GM21526 (cell line): ENCODE data around the gene DRICH1.
"Not testable (repeated sequence)": the region's sequence is repeated elsewhere in the genome, so short reads cannot be mapped to it uniquely, and the experiment has no call there.

Experiments used
- ATAC-seq: cut with Tn5 transposase; IDR thresholded peaks from one replicate; pipeline ENCODE4 v1.9.1; 2021; ENCODE audit warnings: moderate library complexity; ENCODE audit not compliant: unreplicated experiment, low FRiP score

Gene DRICH1

DNA sequence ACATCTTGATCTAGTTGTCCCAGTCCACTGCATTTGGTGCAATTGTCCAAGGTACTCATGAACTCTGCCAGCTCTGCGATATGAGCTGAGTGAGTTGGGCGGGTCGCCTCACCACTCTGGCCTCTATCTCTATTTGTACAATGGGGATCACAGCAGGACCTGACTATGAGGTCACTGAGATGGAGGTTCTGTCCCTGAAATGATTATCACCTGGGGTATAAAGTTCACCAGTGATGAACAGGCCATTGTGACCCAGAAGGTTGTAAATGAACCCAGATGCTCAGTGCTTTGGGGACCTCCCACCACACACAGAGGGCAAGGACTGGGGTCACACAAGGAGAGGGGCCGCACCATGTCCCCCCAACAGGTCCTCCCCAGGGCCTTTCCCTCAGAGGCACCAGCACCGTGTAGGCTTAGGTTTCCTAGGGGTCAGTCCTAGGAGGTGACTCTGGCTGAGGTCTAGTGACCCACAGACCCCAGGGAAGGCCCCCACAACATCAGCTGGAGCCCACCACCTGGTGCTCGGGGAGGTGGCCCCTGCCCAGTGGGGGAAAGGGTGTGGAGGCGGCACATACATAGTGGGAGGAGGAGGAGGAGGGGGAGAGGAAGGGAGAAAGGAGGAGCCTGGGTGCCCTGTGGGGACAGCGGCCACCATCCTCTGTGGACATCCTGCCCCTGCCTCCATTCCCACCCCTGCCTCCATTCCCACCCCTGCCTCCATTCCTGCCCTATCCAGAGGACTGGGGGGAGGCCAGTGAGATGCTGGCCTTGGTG lies 27.0 kb downstream of the DRICH1 start:
- ATAC-seq: no peak

DNA sequence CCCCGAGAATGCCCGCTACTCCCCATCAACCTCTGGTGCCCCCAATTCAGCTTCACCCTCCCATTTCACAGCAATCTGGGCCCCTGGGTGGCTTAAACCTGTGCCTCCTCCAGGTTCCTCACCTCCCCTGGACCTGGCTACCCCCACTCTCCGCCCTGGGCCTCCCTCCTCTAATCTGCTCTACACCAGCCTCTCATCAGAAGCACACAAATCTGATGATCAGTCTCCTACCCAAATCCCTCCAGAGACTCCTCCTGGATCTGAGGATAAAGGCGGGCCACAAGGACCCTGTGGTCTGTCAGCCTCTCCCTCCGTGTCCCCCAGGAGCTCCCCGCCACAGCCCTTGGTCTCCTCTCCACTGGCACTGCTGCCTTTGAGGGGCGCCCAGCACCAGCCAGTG lies 28.9 kb downstream of the DRICH1 start:
- no peak for ATAC-seq

DNA sequence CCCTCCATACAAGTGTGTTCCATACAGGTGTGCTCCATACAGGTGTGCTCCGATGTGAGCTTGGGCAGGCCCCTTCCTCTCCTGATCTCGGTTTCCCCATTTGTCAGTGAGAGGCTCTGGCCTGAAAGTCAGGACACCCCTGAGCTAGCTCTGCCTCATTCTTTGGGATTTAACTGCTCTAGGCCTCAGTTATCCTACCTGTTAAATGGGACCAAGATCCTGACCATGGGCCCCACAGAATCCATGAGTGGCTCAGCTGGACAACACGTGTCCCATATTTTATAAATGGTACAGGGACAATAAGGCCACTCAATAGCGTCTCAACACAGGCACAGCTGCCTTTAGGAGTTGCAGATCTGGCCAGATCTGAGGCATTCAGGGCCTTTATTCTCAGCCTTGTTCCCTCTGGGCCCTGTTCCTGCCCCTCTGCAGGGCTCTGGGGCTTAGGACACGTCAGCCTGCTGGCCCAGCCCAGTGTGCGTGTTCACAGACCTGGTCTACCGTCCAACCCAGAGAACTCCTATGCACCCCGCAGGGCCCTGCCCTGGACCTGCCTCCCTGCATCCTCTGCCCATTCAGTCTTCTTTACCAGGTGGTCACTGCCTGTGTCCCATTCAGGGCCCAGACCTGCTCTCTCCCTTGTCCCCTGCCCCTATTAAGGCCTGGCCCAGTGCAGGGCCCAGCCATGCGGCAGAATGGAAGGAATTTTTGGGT lies 33.2 kb downstream of the DRICH1 start:
- ATAC-seq: no peak

DNA sequence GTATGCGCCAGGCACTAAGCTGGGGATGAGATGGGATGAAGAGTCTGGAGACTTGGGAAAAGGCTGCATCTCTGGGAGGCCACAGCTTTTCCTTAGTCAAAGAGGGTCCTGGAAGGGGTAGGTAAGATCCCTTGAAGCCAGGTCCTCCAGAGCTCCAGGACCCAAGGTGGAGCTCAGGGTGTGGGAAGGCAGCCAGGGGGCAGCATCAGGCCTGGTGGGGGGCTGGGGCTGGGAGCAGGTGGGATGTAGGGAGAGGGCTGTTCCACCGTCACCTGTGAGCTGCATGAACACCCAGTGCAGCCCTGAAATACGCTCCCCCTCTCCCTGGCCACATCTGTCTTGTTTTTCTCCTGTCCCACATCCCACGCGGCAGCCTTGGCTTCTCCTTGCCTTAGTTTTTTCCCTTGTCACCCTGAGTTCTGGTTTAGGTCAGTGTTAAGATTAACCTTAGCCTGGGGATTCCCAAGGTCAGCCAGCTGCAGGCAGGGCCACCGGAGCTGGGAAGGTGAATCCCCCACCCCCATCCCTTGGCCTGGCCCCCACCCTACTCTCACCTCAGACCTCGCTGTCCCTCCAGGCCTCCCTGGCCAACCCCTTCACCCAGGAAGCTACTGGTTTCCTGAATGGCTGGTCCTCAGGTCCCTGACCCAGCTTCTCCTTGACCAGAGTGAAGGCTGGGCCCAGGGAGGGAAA lies 34.4 kb downstream of the DRICH1 start:
- ATAC-seq: not testable (repeated sequence)

DNA sequence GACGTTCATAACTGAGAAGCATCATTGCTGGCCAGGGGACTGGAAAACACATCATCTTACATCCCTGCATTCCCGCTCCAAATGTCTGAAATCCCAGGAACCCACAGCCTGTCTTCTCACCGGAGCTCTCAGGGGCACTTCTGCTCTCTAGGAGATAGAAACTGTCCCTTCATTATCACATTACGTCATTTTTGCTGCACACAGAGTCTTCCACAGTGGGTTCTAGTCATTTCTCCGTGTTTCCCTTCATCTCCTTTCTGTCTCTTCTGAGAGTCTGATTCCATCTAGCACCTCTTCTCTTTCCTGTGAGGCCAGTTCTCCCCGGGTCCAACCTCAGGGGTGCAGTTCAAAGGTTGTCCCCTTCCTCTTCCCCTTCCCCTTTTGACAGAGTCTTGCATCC lies 36.2 kb downstream of the DRICH1 start:
- ATAC-seq: not testable (repeated sequence)

DNA sequence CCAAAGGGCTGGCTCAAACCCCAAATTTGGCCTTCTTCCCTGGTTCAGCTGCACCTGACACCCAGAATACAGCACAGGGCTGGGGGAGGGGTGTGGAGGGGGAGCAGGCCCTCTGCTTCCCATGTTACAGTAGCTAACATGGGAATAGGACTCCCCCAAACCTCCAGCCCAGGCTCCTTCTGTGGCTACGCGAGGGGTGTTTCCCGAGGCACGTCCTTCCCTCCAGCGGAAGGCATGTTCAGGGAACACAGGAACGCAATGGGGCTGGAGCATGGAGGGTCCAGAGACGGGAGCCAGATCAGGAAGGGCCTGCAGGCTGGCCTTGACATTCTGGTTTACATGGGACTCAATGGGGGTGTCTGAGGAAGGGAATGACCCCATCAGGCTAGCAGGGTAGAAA lies 40.3 kb downstream of the DRICH1 start:
- no peak for ATAC-seq

DNA sequence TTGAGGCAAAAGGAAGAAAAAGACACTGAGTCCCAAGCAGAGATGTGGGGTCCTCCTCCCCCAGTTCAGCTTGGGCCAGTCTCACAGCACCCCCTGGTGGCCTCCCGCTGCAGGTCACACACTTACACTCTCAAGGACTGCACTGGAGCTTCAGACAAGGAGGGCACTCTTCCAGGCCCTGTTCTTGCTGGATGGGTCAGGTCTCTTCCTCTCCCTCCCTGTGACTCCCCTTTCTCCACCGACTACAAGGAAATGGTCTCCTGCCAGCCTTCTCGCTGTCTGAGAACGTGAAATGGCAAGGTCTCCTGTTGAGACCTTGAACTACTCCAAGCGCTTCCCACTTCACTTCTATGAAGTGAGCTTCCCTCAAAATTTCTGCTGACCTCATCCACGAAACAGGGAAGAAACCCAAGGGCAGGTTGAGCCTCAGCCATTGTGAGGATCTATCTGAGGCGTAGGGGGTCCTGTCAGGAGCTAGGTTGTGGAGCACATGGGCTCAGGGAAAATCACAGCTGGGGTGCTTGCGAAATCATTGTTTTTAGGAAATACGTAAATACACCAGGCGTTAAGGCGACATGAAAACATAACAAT lies 40.8 kb downstream of the DRICH1 start:
- no peak for ATAC-seq

DNA sequence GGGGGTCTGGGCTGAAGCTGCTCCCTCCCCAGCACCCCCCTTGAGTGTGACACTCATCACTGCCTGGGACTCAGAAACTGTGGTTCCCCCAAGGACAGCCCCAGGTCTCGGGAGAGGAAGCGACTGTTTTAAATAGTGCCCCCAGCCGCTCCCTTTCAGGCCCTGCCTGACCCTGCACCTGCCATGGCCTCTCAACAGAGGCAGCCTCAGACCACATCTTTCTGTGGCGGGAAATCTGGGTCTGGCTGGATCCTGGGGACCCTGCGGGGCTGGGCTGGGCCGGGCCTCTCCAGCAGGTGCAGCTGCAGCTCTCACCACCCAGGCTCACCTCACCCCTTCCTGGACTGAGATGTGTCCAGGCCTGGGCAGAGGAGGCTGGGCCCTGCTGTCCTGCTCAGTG lies 48.3 kb downstream of the DRICH1 start:
- ATAC-seq: no peak

DNA sequence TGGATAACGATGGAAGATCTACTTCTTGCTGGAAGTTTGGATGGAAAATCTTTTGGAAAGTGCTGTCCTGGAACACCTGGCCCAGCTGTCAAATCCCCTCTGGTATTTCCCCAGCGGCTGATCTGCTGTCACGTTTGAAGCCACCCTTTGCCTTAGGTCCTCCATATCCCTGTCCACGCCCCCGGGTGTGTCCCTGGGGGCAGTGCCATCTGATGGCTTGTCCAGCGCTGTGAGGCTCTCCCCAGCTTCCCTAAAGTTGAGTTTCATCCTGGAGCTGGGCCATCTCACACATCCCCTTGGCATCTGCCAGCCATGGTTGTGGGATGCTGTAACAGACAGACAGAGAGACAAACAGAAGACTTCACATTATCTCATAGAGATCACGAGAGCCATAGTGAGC lies 49.0 kb downstream of the DRICH1 start:
- ATAC-seq: no peak

DNA sequence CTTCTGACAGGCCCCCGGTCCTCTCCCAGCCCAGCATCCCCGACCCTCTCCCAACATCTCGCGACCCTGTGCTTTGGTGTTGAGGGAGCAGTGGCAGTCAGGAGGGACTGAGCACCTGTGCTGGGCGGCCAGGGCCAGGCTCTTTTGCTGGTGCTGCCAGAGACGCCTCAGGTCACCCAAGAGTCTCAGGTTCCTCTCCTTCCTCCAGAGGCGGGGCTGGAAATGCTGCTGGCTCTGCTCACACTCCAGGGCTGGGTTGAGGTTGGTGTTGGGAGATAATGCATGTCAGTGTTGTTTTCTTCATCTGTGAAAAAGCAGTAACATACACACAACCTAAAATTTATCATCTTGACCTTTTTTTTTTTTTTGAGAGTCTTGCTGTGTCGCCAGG lies 50.9 kb downstream of the DRICH1 start:
- ATAC-seq: no peak

DNA sequence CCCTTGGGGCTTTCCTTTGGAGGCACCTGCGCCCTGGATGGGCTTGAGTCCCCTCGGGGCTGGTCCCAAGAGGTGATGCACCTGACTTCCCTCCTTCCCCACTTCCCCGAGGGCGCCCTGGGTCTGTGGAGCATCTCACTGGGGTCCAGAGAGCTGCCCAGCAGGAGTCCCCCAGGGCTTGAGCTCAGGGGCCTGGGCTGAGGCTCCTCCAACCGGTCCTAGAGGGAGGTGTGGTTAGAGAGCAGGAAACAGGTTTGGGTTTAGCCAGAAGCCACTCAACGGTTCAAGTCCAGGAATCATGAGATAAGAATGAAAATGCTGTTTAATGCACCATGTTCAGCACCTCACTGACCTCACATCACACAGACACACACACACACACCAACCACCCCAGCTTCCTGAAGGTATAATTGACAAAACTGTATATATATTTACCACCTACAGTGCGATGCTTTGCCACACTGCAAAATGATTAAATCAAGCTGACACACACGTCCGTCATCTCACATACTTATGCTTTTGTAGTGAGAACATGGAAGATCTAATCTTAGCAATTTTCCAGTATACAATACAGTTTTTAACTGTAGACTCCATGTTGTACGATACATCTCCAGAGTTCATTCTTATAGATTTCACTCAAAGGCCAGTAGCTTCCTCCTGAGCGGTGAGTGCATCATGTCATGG lies 51.4 kb downstream of the DRICH1 start:
- ATAC-seq: no peak

DNA sequence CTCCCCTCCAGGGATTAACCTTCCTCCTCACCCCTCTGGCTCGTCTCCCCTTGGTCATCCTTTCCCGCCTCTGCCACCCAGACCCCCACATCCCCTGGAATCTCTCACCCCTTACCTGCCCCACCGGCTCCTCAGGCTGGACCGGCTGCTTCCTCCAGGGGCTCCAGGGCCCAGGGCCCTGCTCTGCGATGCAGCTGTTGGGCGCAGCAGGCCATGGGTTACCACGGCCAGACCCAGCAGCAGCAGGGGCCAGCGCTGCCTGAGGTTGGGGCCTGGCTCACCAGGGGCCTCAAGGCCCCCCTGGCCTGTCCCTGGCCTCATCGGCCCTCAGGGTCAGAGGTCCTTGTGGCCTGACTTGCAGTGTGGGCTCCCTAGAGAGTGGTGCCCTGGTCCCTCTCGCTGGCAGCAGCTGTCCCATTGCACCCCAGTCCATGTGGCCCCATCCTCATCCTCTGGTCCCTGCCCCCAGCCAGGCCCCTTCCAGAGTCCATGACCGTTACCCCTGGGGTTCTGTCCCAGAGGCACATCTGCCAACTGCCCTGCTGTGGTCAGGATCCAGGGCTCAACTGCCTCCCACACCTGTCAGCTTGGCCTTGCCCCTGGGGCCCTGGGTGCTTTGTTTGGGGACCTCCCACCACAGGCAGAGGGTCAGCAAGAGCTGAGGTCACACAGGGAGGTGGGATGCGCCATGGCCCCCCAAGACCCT lies 52.1 kb downstream of the DRICH1 start, which contains the start of gene IGLL1:
Gene IGLL1 (minus strand): TSS at position 421 of the 706 bp plus-strand sequence. CDS start 100 bp downstream, at position 321.
- ATAC-seq: no peak

DNA sequence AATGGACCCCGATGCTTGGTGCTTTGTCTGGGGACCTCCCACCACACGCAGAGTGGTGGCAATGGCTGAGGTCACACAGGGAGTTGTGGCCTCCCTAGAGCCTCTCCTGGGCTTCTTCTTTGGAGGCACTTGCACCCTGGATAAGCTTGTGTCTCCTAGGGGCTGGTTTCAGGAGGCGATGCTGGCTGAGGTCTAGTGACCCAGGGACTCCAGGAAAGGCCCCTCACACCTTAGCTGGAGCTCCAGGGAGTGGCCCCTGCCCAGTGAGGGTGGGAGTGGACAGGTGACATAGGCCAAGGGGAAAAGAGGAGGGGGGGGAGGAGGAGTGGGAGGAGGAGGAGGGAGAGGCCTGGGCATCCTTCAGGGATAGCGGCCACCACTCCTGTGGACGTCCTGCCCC lies 52.8 kb downstream of the DRICH1 start:
- ATAC-seq: no peak

DNA sequence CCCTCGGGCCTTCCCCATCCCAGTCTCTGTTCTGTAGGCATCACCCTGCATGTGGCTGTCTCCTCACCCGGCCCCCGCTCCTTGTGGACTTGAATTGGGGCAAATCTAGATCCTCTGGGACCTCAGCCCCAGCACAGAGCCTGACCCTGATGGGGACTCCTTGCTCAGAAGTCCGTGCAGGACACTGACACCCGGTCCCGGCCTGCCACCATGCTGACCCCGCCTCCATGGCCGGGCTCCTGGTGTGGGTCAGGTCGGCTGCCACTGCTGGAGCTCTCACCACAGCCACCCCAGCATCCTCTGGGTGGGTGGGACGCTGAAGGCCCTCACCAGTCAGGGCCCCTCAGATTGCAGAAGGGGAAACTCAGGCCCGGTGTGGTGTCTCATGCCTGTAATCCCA lies 53.8 kb downstream of the DRICH1 start:
- ATAC-seq: no peak

DNA sequence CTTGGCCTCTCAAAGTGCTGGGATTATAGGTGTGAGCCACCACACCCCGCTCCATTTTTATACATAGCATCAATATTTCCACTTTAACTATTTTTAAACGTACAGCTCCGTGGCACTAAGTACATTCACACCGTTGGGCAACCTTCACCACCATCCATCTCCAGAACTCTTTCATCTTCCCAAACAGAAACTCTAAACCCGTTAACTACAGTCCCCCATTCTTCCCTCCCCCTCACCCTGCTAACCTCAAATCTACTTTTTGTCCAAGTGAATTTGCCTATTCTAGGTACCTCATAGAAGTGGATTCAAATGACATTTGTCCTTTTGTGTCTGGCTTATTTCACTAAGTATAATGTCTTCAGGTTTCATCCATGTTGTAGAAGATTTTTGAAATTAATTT lies 55.4 kb downstream of the DRICH1 start:
- no peak for ATAC-seq

DNA sequence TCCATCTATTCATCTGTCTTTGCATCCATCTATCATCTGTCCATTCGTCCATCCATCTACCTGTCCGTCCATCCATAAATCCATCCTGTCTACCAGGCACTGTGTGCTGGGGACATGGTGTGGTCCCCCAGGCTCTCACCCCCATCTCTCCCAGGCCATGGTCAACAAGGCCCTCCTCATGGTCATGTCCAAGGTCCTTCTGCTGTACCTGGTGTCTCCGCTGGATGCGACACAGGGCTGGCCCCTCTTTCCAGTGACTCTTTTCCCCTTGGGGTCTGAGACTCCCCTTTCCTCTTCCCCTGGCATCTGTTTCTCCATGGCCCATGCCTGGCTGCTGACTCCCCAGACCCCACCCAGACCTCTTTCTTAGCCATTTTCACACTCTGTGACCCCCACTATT lies 56.5 kb downstream of the DRICH1 start:
- ATAC-seq: no peak

DNA sequence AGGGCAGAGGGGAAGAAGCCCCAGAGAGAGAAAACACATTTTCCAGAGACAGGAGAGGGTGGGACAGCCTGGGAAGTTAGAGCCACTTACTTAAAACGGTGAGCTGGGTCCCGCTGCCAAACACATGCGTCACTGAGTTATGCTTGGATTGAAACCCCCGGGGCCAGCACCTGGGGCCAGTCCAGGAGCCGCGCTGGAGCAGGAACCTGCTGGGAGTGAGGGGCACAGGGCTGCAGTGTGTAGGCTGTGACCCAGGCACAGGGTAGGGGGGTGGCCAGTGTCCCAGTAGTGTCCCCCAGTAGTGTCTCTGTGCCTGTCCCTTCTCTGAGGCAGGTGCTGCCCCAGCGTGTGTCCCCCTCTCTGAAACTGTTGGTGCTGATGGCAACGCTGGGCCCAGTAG lies 57.2 kb downstream of the DRICH1 start:
- no peak for ATAC-seq

DNA sequence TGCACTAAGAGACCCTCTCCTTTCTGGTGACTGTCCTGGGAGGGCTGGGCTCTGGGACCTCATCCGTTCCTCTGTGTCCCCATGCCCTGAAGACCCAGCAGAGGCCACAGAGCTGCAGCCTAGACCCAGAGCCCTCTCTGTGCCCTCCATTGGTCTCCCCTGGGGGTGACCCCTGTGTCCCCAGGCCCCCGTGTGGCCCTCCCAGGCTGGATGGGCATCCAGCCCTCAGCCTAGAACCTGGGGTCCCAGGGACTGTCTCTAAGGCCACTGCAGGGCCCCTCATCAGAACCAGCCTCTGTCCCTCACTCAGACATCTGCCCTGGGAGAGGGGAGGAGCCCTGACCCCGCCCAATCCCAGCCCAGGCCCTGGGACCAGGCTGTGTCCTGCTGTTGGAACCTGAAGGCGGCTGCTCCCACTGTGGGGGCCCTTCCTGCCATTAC lies 57.7 kb downstream of the DRICH1 start:
- ATAC-seq: no peak

DNA sequence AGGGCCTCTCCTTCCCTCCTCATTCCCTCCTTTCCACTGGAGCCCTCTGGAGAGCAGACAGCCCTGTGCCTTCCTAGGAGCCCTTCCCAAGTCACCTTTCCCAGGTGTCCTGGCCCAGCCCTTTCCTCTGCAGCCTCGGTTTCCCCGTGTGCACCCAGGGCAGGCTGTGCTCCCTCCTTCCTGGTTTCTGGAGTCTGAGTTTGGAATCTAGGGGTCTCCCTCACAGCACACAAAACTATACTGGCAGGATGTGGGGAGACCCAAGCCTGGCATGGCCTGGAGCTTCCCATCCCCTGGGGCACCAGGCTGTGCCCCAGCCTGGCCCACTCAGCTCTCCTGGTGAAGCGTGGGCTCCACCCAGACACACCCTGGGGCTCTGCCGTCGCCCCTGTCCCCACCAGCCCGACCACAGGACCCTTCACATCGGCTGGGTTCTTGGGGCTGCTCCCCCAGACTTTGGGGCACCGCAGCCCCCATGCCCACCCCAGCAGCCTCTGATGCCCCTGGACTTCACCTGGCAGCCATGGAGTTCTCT lies 58.4 kb downstream of the DRICH1 start:
- not testable (repeated sequence) for ATAC-seq

DNA sequence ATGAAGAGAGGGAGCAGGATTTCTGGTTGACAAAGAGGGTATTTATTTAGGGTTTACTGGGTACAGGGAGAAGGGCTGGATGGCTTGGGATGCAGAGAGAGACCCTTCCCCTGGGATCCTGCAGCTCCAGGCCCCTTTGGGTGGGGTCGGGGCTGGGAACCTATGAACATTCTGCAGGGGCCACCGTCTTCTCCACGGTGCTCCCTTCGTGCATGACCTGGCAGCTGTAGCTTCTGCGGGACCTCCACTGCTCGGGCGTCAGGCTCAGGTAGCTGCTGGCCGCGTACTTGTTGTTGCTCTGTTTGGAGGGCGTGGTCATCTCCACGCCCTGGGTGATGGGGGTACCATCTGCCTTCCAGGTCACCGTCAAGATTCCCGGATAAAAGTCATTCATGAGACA lies 59.0 kb downstream of the DRICH1 start:
- ATAC-seq: not testable (repeated sequence)
